CD4-positive, alpha-beta T cell (primary cell): ENCODE results near the gene ZNF276. TPM values are rescaled to one million over a fixed set of nuclear protein-coding genes. Genes with fewer than 3 reads are reported as not detected.

ENCODE experiments used
- ATAC-seq: fragments of 200-7000 bp; cut with Tn5 transposase; one replicate; pipeline ENCODE4 v1.10.0; 2022; ENCODE audit warnings: mild to moderate bottlenecking; ENCODE audit not compliant: poor library complexity
- CTCF ChIA-PET: fragments of 350-600 bp; sonication (Branson Sonifier 250); formaldehyde crosslinking; loops from one replicate; lab custom pipeline; 2021; ENCODE audit warnings: antibody characterized with exemption, inconsistent platforms; lab: Charles Lee
- POLR2A ChIA-PET: fragments of 350-600 bp; sonication (Branson Sonifier 250); formaldehyde crosslinking; loops from one replicate; lab custom pipeline; 2021; ENCODE audit warnings: antibody characterized with exemption, inconsistent platforms; lab: Charles Lee
- DNase-seq, 14 experiments: peaks; one replicate each; pipeline ENCODE4 v3.0.0-alpha.2; 2013 to 2020; ENCODE audit warnings: mixed read lengths in 2 of 14
- H3K27ac ChIP-seq, 2 donors: one replicate each; pipeline versions ENCODE4 v1.5.1 to v1.7.0; 2013; ENCODE audit warnings: low read length in 2 of 2, low read depth in 1 of 2, mild to moderate bottlenecking in 1 of 2
- H3K27me3 ChIP-seq, 2 experiments: 1 replicate in 1 of 2; 2 replicates in 1 of 2; pipeline versions ENCODE4 v1.6.1 to v1.7.0; 2013; ENCODE audit warnings: low read length in 2 of 2, control low read depth in 1 of 2, mild to moderate bottlenecking in 1 of 2, moderate library complexity in 1 of 2; ENCODE audit not compliant: insufficient read depth in 2 of 2, control insufficient read depth in 1 of 2
- H3K36me3 ChIP-seq: one replicate; pipeline ENCODE4 v1.6.1; 2013; ENCODE audit warnings: low read length, control low read depth; ENCODE audit not compliant: insufficient read depth
- H3K4me1 ChIP-seq: one replicate; pipeline ENCODE4 v1.6.1; 2013; ENCODE audit warnings: low read length, control low read depth; ENCODE audit not compliant: insufficient read depth
- H3K4me3 ChIP-seq: one replicate; pipeline ENCODE4 v1.5.1; 2013; ENCODE audit warnings: mild to moderate bottlenecking, low read length, moderate library complexity
- H3K9me3 ChIP-seq, 2 experiments: 1 replicate in 1 of 2; 2 replicates in 1 of 2; pipeline versions ENCODE4 v1.6.1 to v1.7.0; 2013; ENCODE audit warnings: low read length in 2 of 2, mild to moderate bottlenecking in 2 of 2, control low read depth in 1 of 2, moderate library complexity in 1 of 2; ENCODE audit not compliant: control insufficient read depth in 1 of 2, insufficient read depth in 1 of 2
- H3K27ac Mint-ChIP-seq: one replicate; pipeline ENCODE4 v1.8.0; 2020; ENCODE audit warnings: mixed read lengths
- H3K27me3 Mint-ChIP-seq: one replicate; pipeline ENCODE4 v1.8.0; 2021; ENCODE audit warnings: mixed read lengths
- H3K36me3 Mint-ChIP-seq: one replicate; pipeline ENCODE4 v1.8.0; 2021; ENCODE audit warnings: low read depth, mixed read lengths
- H3K4me1 Mint-ChIP-seq: one replicate; pipeline ENCODE4 v1.8.0; 2021; ENCODE audit warnings: low read depth, mixed read lengths
- H3K4me3 Mint-ChIP-seq: one replicate; pipeline ENCODE4 v1.8.0; 2020; ENCODE audit warnings: mild to moderate bottlenecking, mixed read lengths
- H3K9me3 Mint-ChIP-seq: one replicate; pipeline ENCODE4 v1.8.0; 2020; ENCODE audit warnings: mixed read lengths
- intact Hi-C, 2 experiments: fragments of 100-400 bp; cut with DNase I in 1 of 2; cut with micrococcal nuclease in 1 of 2; formaldehyde crosslinking; loops; one replicate each; pipeline versions ENCODE4 v1.15.1 to v1.9.0; 2023 to 2025; cut with DNase I, micrococcal nuclease
- total RNA-seq, 174 experiments: library from RNA in 2 of 174; stranded (reverse) in 2 of 174; gene quantifications; one replicate each; pipeline ENCODE4 v1.2.3 and lab custom pipeline; 2021 to 2026
- TF ChIP-seq, protein P1 (sequence below): fragments of 200-600 bp; IDR thresholded peaks from one replicate; pipeline ENCODE4 v1.8.0; 2022; ENCODE audit warnings: antibody characterized with exemption, mild to moderate bottlenecking

The ZNF276 gene
- total RNA-seq, 2 experiments from 2014 or later: 127 to 137 TPM

DNA sequence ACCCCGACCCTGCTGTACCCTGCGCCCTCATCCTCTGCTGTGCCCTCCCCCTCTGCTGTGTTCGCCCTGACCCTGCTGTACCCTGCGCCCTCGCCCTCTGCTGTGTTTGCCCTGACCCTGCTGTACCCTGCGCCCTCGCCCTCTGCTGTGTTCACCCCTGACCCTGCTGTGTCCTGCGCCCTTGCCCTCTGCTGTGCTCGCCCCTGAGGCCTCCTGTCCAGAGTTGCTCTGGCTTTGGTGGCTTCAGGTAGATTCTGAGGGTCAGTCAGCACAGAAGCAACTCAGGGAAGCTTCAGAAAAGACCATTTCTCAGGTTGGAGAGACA lies 11.5 kb downstream of the ZNF276 start:
- TF ChIP-seq, protein P1, sequence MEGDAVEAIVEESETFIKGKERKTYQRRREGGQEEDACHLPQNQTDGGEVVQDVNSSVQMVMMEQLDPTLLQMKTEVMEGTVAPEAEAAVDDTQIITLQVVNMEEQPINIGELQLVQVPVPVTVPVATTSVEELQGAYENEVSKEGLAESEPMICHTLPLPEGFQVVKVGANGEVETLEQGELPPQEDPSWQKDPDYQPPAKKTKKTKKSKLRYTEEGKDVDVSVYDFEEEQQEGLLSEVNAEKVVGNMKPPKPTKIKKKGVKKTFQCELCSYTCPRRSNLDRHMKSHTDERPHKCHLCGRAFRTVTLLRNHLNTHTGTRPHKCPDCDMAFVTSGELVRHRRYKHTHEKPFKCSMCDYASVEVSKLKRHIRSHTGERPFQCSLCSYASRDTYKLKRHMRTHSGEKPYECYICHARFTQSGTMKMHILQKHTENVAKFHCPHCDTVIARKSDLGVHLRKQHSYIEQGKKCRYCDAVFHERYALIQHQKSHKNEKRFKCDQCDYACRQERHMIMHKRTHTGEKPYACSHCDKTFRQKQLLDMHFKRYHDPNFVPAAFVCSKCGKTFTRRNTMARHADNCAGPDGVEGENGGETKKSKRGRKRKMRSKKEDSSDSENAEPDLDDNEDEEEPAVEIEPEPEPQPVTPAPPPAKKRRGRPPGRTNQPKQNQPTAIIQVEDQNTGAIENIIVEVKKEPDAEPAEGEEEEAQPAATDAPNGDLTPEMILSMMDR: no peak
- H3K27me3 Mint-ChIP-seq: no peaks in the 10 kb centered on the region
- intact Hi-C loops: no loop called here
- Histone ChIP-seq H3K36me3 (peaks cover 97% of the 10 kb centered on the region), H3K4me1 (peaks cover 94% of the 10 kb centered on the region), H3K27me3 (no peaks in the 10 kb centered on the region), H3K9me3 (no peaks in the 10 kb centered on the region), H3K27ac (no peak overlapping the region), H3K4me3 (no peak overlapping the region)
- H3K4me3 Mint-ChIP-seq: no peak overlapping the region
- H3K27ac Mint-ChIP-seq: no peak overlapping the region
- ATAC-seq (no peak), DNase-seq (no peak)
- peaks cover 48% of the 10 kb centered on the region for H3K4me1 Mint-ChIP-seq
- H3K9me3 Mint-ChIP-seq: no peaks in the 10 kb centered on the region
- ChIA-PET CTCF (no interaction called here), POLR2A (no interaction called here)
- H3K36me3 Mint-ChIP-seq: peaks cover 94% of the 10 kb centered on the region

DNA sequence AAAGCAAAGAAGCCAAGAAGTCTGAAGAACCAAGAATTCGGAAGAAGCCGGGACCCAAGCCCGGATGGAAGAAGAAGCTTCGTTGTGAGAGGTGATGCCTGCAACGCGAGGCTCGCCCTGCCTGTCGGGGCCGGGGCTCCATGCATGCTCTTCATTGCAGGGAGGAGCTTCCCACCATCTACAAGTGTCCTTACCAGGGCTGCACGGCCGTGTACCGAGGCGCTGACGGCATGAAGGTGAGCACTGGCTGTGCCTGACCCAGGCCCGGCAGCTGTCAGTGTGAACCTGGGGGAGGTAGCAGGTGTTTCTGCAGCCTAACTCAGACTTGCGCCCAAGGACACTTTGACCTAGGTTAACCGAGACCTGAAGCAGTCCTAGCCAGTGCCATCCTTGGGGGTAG lies 12.0 kb downstream of the ZNF276 start:
- Histone ChIP-seq H3K4me3 (no peak overlapping the region), H3K27ac (no peak overlapping the region), H3K9me3 (no peaks in the 10 kb centered on the region), H3K36me3 (peaks cover 97% of the 10 kb centered on the region), H3K27me3 (no peaks in the 10 kb centered on the region), H3K4me1 (peaks cover 95% of the 10 kb centered on the region)
- Mint-ChIP-seq H3K4me3 (no peak overlapping the region), H3K27me3 (no peaks in the 10 kb centered on the region), H3K36me3 (peaks cover 95% of the 10 kb centered on the region), H3K9me3 (no peaks in the 10 kb centered on the region), H3K27ac (no peak overlapping the region), H3K4me1 (peaks cover 48% of the 10 kb centered on the region)
- ATAC-seq (no peak), DNase-seq (no peak)
- CTCF ChIA-PET: no interaction called here
- POLR2A ChIA-PET: interaction anchor here (4.9 kb wide), 1 partner anchor 9 kb away, joined by 89 read pairs; no protein-coding TSS in a partner anchor
- intact Hi-C loops: no loop called here
- TF ChIP-seq, protein P1: no peak

DNA sequence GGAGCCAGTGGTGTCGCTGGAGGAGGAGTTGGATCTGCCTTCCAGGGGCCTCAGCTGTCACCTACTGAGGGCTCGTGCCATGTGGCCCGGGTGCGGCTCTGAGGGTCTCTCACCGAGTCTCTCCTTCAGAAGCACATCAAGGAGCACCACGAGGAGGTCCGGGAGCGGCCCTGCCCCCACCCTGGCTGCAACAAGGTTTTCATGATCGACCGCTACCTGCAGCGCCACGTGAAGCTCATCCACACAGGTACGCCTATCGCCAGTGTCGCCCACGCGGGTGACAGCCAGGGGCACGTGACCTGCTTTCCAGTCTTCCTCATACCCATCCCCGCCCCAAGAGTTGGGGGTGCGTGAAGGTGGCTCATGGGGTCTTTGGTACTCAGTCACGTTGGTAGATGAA lies 12.5 kb downstream of the ZNF276 start:
- ChIA-PET CTCF (no interaction called here), POLR2A (interaction anchor here (4.9 kb wide), 1 partner anchor 9 kb away, joined by 89 read pairs; no protein-coding TSS in a partner anchor)
- Mint-ChIP-seq H3K4me3 (no peak overlapping the region), H3K4me1 (peaks cover 51% of the 10 kb centered on the region), H3K27ac (no peak overlapping the region), H3K9me3 (no peaks in the 10 kb centered on the region), H3K27me3 (no peaks in the 10 kb centered on the region), H3K36me3 (peaks cover 97% of the 10 kb centered on the region)
- intact Hi-C loops: no loop called here
- H3K27me3 ChIP-seq: no peaks in the 10 kb centered on the region
- H3K4me3 ChIP-seq: no peak overlapping the region
- DNase-seq: no peak
- peaks cover 96% of the 10 kb centered on the region for H3K4me1 ChIP-seq
- ATAC-seq: no peak
- H3K27ac ChIP-seq: no peak overlapping the region
- peaks cover 98% of the 10 kb centered on the region for H3K36me3 ChIP-seq
- H3K9me3 ChIP-seq: no peaks in the 10 kb centered on the region
- TF ChIP-seq, protein P1: no peak
